Peyer's patch (tissue), 4 donors: ENCODE data around the gene DDRGK1.

Experiments
- CTCF ChIP-seq, 6 experiments: fragments of 450-650 bp in 4 of 6; fragments of 200-600 bp in 2 of 6; sonication (generic) in 1 of 6; IDR thresholded peaks; one replicate each; pipeline ENCODE4 v1.5.1; 2017 to 2019; ENCODE audit warnings: antibody characterized with exemption in 6 of 6, mild to moderate bottlenecking in 3 of 6, moderate library complexity in 1 of 6
- POLR2A ChIP-seq, 2 donors: fragments of 450-650 bp; IDR thresholded peaks; one replicate each; pipeline ENCODE4 v1.5.1; 2017; ENCODE audit warnings: antibody characterized with exemption in 2 of 2, mild to moderate bottlenecking in 2 of 2, moderate library complexity in 2 of 2

- TF ChIP-seq CTCF (IDR thresholded peaks at IDR 0.05) (no peak), POLR2A (IDR thresholded peaks at IDR 0.05) (no peak)
Measured at GRCh38 chr20:3163099-3164042, 41.1 kb downstream of the DDRGK1 start.
